Glutamatergic neuron (in vitro differentiated cells): ENCODE data around the gene ADI1. TPM values are rescaled to one million over a fixed set of nuclear protein-coding genes. Genes with fewer than 3 reads are reported as not detected.
"Not testable (repeated sequence)": the region's sequence is repeated elsewhere in the genome, so short reads cannot be mapped to it uniquely, and the experiment has no call there.

Experiments used
- DNase-seq: peaks from one replicate; pipeline ENCODE4 v3.0.0; 2022
- H3K27ac Mint-ChIP-seq: one replicate; pipeline ENCODE4 v1.8.0; 2020; ENCODE audit warnings: mild to moderate bottlenecking, mixed read lengths, inconsistent platforms; ENCODE audit not compliant: unreplicated experiment
- H3K27me3 Mint-ChIP-seq: one replicate; pipeline ENCODE4 v1.8.0; 2020; ENCODE audit warnings: mild to moderate bottlenecking, moderate library complexity, mixed read lengths, inconsistent platforms; ENCODE audit not compliant: unreplicated experiment
- H3K36me3 Mint-ChIP-seq: one replicate; pipeline ENCODE4 v1.8.0; 2020; ENCODE audit warnings: mild to moderate bottlenecking, mixed read lengths, inconsistent platforms; ENCODE audit not compliant: unreplicated experiment
- H3K4me1 Mint-ChIP-seq: one replicate; pipeline ENCODE4 v1.8.0; 2020; ENCODE audit warnings: mild to moderate bottlenecking, low read depth, mixed read lengths, inconsistent platforms; ENCODE audit not compliant: unreplicated experiment
- H3K4me3 Mint-ChIP-seq: one replicate; pipeline ENCODE4 v1.8.0; 2020; ENCODE audit warnings: mild to moderate bottlenecking, mixed read lengths, inconsistent platforms; ENCODE audit not compliant: unreplicated experiment
- H3K9me3 Mint-ChIP-seq: one replicate; pipeline ENCODE4 v1.8.0; 2020; ENCODE audit warnings: mild to moderate bottlenecking, moderate library complexity, mixed read lengths, inconsistent platforms; ENCODE audit not compliant: unreplicated experiment
- CTCF ChIP-seq: fragments of 200-600 bp; sonication (generic); IDR thresholded peaks from one replicate; pipeline ENCODE4 v1.5.0; 2021; ENCODE audit not compliant: partially characterized antibody, unreplicated experiment
- total RNA-seq: library from RNA; stranded (reverse); fragmentation: NEBNext Ultra II Directional; extraction: Animal tissue kit (Norgen Biotek cat#: 25700); gene quantifications from one replicate; pipeline ENCODE4 v1.2.1, GENCODE V29; 2021; ENCODE audit not compliant: unreplicated experiment

ADI1 gene
- total RNA-seq, 1 donor from 2014 or later, result 16.0 TPM

- TF ChIP-seq CTCF, result no peak
- Mint-ChIP-seq H3K36me3 (peaks cover 14% of the 10 kb centered on the region), H3K4me3 (no peak overlapping the region), H3K9me3 (peaks cover 9% of the 10 kb centered on the region), H3K4me1 (peaks cover 13% of the 10 kb centered on the region), H3K27me3 (peaks cover 11% of the 10 kb centered on the region), H3K27ac (no peak overlapping the region)
- no peak for DNase-seq
These were observed 2.5 kb downstream of the ADI1 start for GRCh38 chr2:3516831-3517230.

- H3K27me3 Mint-ChIP-seq, H3K4me3 Mint-ChIP-seq, H3K36me3 Mint-ChIP-seq, DNase-seq, H3K27ac Mint-ChIP-seq, H3K9me3 Mint-ChIP-seq: not testable (repeated sequence)
- peaks cover 10% of the 10 kb centered on the region for H3K4me1 Mint-ChIP-seq
These were observed 3.9 kb downstream of the ADI1 start for GRCh38 chr2:3515438-3515837.

DNA sequence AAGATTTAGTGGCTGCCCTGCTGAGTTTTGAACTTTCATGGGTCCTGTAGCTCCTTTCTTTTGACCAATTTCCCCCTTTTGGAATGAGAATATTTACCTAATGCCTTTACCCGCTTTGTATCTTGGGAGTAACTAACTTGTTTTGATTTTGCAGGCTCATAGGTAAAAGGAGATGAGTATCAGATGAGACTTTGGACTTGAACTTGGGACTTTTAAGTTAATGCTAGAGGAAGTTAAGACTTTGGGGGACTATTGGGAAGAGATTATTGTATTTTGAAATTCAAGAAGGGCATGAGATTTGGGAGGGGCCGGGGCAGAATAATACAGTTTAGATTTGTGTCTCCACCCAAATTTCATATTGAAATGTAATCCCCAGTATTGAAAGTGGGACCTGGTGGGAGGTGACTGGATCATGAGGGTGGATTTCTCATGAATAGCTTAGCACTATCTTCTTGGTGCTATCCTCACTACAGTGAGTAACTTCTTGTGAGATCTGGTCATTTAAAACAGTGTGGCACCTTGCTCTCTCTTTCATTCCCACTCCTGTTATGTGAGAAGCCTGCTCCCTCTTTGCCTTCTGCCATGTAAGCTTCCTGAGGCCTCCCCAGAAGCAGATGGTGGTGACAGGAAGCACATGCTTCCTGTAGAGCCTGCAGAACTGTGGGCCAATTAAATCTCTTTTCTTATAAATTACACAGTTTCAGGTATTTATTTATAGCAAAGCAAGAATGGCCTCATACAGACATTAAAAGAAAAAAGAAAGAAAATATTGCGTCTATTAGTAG is 6.1 kb downstream of the ADI1 start:
- TF ChIP-seq CTCF, result no peak
- Mint-ChIP-seq H3K27ac (no peak overlapping the region), H3K4me1 (peaks cover 4% of the 10 kb centered on the region), H3K9me3 (peaks cover 4% of the 10 kb centered on the region), H3K27me3 (peaks cover 1% of the 10 kb centered on the region), H3K4me3 (no peak overlapping the region), H3K36me3 (peaks cover 13% of the 10 kb centered on the region)
- no peak for DNase-seq

DNA sequence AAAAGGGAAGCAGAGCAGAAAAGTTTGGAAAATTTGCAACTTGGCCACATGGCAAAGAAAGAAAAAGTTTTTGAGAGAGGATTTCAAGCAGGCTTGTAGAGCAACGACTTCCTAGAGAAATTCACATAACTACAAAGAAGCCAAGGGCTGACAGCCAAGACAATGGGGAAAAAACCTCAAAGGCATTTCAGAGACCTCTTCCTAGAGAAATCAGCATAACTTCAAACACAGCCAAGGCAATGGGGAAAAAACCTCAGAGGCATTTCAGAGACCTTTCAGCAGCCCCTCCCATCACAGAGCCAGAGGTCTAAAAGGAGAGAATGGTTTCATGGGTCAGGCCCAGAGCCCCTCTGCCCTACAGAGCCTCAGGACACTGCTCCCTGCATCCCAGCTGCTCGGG is 7.2 kb downstream of the ADI1 start:
- Mint-ChIP-seq H3K9me3 (peaks cover 4% of the 10 kb centered on the region), H3K4me1 (no peaks in the 10 kb centered on the region), H3K4me3 (no peak overlapping the region), H3K27me3 (peaks cover 1% of the 10 kb centered on the region), H3K27ac (no peak overlapping the region), H3K36me3 (peaks cover 17% of the 10 kb centered on the region)
- DNase-seq, result no peak
- TF ChIP-seq CTCF, result no peak

- H3K4me3 Mint-ChIP-seq, result no peak overlapping the region
These were observed 13.6 kb downstream of the ADI1 start for GRCh38 chr2:3505771-3506170.

More at GRCh38 chr2:3505771-3506170, 13.6 kb downstream of the ADI1 start:
- Mint-ChIP-seq H3K9me3 (peaks cover 3% of the 10 kb centered on the region), H3K27me3 (no peaks in the 10 kb centered on the region), H3K27ac (no peak overlapping the region), H3K36me3 (peaks cover 13% of the 10 kb centered on the region), H3K4me1 (no peaks in the 10 kb centered on the region)
- no peak for TF ChIP-seq CTCF
- no peak for DNase-seq
